HepG2 (cell line): Measurements from ENCODE around the gene BLOC1S1.

ENCODE experiments used
- ATRX ChIP-seq: sonication (generic); formaldehyde crosslinking; IDR thresholded peaks from 2 replicates; pipeline ENCODE4 v1.4.0; 2020; ENCODE audit warnings: missing genetic modification reagents, borderline replicate concordance
- GABPA ChIP-seq, 2 experiments: IDR thresholded peaks; 2 replicates each; pipeline ENCODE4 v1.6.1; 2011 to 2016; ENCODE audit warnings: low read depth in 2 of 2, low read length in 1 of 2, missing biosample characterization in 1 of 2, missing genetic modification characterization in 1 of 2
- HOXA9 ChIP-seq: sonication (generic); formaldehyde crosslinking; IDR thresholded peaks from 2 replicates; pipeline ENCODE4 v1.8.1; 2022; ENCODE audit warnings: missing genetic modification reagents, mild to moderate bottlenecking, moderate library complexity, borderline replicate concordance
- POGK ChIP-seq: sonication (generic); formaldehyde crosslinking; conservative IDR thresholded peaks from 2 replicates; pipeline ENCODE4 v1.8.0; 2022; ENCODE audit warnings: mild to moderate bottlenecking, moderate library complexity, missing genetic modification reagents
- SIN3A ChIP-seq: IDR thresholded peaks from 2 replicates; pipeline ENCODE4 v1.6.1; 2011; ENCODE audit warnings: low read depth, mild to moderate bottlenecking, control low read depth, low read length, borderline replicate concordance
- TAF1 ChIP-seq: sonication (generic); formaldehyde crosslinking; IDR thresholded peaks from 2 replicates; pipeline ENCODE4 v1.4.0; 2020; ENCODE audit warnings: missing genetic modification reagents
- USF2 ChIP-seq, 2 experiments: sonication (generic) in 1 of 2; formaldehyde crosslinking in 1 of 2; IDR thresholded peaks; 2 replicates each; pipeline versions ENCODE4 v1.5.1 to v1.6.1; 2011 to 2020; ENCODE audit warnings: borderline replicate concordance in 1 of 2, low read depth in 1 of 2, low read length in 1 of 2, mild to moderate bottlenecking in 1 of 2, missing genetic modification reagents in 1 of 2, moderate library complexity in 1 of 2
- ZNF33A ChIP-seq: sonication (generic); formaldehyde crosslinking; IDR thresholded peaks from 2 replicates; pipeline ENCODE4 v1.5.1; 2020; ENCODE audit warnings: missing genetic modification reagents, mild to moderate bottlenecking, moderate library complexity, borderline replicate concordance

- TF ChIP-seq USF2 (IDR thresholded peaks at IDR 0.05; ENCODE audit: low read depth, low read length) (no peak), USF2 (CRISPR knock-in tag; IDR thresholded peaks at IDR 0.05; ENCODE audit: borderline replicate concordance) (no peak), SIN3A (no peak), POGK (no peak), HOXA9 (no peak), GABPA (IDR thresholded peaks at IDR 0.05; ENCODE audit: low read depth, low read length) (no peak), GABPA (CRISPR knock-in tag; IDR thresholded peaks at IDR 0.05; ENCODE audit: low read depth) (no peak), ATRX (CRISPR knock-in tag) (no peak), TAF1 (CRISPR knock-in tag) (no peak), ZNF33A (no peak)
Observed at GRCh38 chr12:55734595-55734994, 18.7 kb downstream of the BLOC1S1 start.
